Adipose tissue (tissue), 3 donors: ENCODE data around the gene VPS13D. TPM values are rescaled to one million over a fixed set of nuclear protein-coding genes. Genes with fewer than 3 reads are reported as not detected.
A peak's percentile ranks its signal among the peaks of the same experiment; 100 is the strongest.
"Not testable (repeated sequence)": the region's sequence is repeated elsewhere in the genome, so short reads cannot be mapped to it uniquely, and the experiment has no call there.

ENCODE experiments used
- H3K27ac ChIP-seq: one replicate; pipeline ENCODE4 v1.5.1; 2013; ENCODE audit warnings: low read depth, low read length
- WGBS, 3 donors: extraction: QIAGEN DNeasy Blood & Tissue Kit; methylation state at CpG; one replicate each; pipeline ENCODE4 v1.1.7; 2013; 5-methylcytosine and 5-hydroxymethylcytosine counted together
- polyA plus RNA-seq, 3 donors: library from polyadenylated mRNA; stranded (reverse); fragments of 200-250 nt; gene quantifications; one replicate each; pipeline ENCODE4 v1.2.3, GENCODE V29; 2013
- donor health status: healthy with polysubstance abuse.
- donor health status: Bipolar disorder and iron deficiency.
- donor health status: healthy.

The VPS13D gene
- polyA plus RNA-seq, 3 donors, result 10.6 to 40.7 (median 23.4) TPM

GRCh38 chr1:12503709-12504108, 273.9 kb downstream of the VPS13D start:
- H3K27ac ChIP-seq, result no peak overlapping the region
- WGBS, 3 donors, result 78 to 90% (median 90%) methylated on average over 8 of the region's 8 CpGs

GRCh38 chr1:12504601-12505000, 274.8 kb downstream of the VPS13D start:
- 90 to 95% (median 94%) methylated on average over 11 of the region's 11 CpGs for WGBS, 3 donors

GRCh38 chr1:12505231-12505630, 275.4 kb downstream of the VPS13D start:
- WGBS, 3 donors, result 93 to 96% (median 95%) methylated on average over 10 of the region's 10 CpGs

More at GRCh38 chr1:12504601-12505000, 274.8 kb downstream of the VPS13D start:
- H3K27ac ChIP-seq, result no peak overlapping the region

DNA sequence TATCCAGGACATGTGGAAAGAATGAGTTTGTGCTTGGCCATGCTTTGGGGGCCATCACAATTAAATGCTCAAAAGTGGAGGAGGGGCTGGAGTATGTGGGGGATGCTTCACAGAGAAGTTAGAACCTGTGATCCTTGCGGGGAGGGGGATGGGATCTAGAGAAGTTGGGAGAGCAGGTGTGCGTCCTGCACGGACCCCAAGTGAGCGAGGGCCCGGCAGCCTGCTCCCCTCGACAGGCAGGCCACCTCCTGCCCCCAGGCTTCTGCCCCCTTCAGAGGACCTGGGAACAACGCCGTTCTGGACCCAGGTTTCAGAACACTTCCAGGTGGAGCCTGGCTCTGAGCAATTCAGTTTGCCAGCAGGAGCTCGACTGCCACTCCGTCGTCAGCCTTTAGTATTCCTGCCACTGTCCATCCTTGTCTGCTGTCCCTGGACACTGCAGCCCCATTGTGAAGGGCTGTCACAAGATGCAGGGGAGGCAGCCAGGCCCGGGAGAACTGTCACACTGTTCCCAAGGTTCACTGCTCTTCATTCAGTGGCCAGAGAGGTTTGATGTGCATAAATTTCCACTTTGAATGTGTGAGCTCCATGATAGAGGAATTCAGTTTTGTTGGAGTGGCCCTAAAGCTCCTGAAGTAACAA, 275.9 kb downstream of the VPS13D start:
- H3K27ac ChIP-seq, result no peak overlapping the region
- 92 to 94% (median 94%) methylated on average over 12 of the region's 12 CpGs for WGBS, 3 donors

More at GRCh38 chr1:12505231-12505630, 275.4 kb downstream of the VPS13D start:
- H3K27ac ChIP-seq, result no peak overlapping the region

- 95 to 96% (median 96%) methylated on average over 28 of the region's 28 CpGs for WGBS, 3 donors
- no peak overlapping the region for H3K27ac ChIP-seq
Measured at GRCh38 chr1:12506281-12507280, 276.8 kb downstream of the VPS13D start.

DNA sequence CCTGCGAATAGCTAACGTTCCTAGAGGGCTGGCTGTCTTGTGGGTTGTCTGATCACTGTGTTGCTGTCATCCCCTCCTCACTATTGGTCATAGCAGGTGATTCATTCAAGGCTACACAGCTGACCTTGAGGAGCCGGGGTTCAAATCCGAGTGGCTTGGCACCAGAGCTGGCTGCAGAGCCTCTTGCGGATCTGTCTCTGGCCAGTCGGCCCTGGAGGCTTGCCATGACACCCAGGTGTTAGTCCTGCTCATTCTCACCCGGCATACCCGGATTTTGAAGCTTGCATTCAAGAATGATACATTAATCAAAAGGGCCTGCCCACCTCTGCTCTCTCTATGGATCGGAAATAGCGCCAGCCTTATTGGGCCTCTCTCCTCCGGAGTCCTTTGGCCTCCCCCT, 277.8 kb downstream of the VPS13D start:
- 68 to 93% (median 90%) methylated on average over 11 of the region's 11 CpGs for WGBS, 3 donors
- no peak overlapping the region for H3K27ac ChIP-seq

DNA sequence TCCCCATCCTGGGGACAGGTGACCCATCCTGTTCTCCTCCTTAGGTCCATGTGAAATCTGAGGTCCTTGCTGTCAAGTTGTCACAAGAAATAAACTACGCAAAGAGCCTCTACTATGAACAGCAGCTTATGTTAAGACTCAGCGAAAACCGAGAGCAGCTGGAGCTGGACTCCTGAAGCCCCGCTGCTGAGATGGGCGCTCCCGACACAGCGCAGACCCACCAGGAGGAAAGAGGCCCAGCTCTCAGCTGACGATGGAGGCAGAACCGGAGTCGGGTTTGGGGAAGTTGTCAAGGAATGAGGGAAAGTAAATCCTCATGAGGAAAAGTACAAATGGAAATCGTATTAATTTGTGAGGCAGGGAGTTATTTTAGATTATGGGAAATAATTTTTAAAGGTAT, 279.0 kb downstream of the VPS13D start:
- 92 to 94% (median 93%) methylated on average over 11 of the region's 11 CpGs for WGBS, 3 donors
- no peak overlapping the region for H3K27ac ChIP-seq

DNA sequence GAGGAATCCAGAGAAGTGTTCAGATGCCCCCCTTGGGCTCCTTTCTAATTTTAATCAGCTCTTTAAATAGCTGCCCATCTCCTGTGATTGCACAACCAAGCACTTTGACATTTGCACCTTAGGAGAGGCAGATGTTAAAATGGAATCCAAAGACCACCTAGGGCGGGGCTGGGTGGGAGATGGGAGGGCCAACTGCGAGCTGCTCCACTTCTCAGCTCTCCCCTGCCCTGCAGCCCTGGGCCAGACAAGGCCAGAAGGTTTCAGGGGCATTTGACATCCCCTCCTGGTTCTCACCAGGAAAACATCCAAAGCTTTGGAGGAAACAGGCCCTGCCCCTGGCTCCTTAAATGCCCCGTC, 281.3 kb downstream of the VPS13D start:
- 80 to 87% (median 84%) methylated on average over 3 of the region's 3 CpGs for WGBS, 3 donors
- H3K27ac ChIP-seq, result no peak overlapping the region

DNA sequence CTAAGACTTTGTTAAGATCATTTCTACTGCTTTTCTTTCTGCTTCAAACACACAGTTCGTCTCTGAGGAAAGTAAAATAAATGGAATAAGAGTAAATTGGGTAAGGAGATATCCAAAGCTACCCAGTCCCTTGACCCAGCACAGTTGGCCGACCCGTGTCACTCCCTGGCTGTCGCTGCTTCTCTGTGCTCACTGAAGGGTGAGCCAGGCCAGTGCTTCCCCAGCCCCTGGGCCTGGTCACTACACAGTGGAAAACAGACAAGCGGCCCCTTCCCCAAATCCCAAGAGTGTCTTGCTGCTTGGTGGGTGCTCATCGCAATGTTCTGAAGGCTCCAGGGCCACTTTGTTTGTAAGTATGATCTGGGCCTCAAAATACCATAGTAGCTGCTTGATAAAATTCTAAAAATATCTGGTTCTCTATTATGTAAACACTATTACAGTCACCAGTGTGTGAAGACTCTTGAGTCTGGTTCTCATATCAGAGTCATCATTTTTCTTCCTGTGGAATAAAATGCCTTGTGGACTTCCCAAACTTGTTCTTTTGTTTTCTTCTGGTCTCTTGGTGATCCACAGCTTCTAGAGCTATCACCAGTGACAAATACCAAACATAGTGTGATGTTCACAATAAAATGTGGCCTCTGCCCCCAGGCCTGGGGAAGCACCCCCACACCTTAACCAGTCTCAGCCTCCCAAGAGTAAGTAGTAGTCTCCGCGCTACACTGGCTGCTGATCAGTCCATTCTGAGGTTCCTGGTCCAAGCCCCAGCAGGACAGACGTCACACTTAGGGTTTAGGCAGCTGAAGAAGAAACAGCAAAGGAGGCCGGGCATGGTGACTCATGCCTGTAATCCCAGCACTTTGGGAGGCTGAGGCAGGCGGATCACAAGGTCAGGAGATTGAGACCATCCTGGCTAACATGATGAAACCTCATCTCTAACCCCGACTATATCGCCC, 282.0 kb downstream of the VPS13D start:
- H3K27ac ChIP-seq, result peak overlapping the region; percentile 45
- 87 to 94% (median 89%) methylated on average over 13 of the region's 13 CpGs for WGBS, 3 donors

GRCh38 chr1:12513181-12513580, 283.4 kb downstream of the VPS13D start:
- 95 to 98% (median 97%) methylated on average over 10 of the region's 10 CpGs for WGBS, 3 donors
- H3K27ac ChIP-seq, result no peak overlapping the region

DNA sequence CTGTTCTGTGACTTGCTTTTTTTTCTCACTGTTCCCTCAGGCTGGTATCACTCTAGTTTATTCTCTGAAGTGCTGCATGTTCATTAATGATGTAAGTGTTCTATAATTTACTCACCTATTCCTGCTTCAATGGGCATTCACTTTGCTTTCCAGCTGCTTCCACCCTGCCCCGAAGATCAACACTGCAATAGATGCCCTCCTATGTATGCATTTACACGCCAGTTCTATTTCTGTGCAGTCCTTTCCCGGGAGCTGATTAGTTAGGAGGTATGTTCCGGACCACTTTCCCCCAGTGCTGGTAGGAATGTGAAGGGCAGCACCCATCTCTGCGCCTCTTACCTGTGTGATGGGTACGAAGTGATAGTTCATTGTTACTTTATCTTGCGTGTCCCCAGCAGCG, 284.8 kb downstream of the VPS13D start:
- H3K27ac ChIP-seq, result no peak overlapping the region
- 94 to 95% (median 94%) methylated on average over 8 of the region's 8 CpGs for WGBS, 3 donors

- H3K27ac ChIP-seq, result no peak overlapping the region
- WGBS, 3 donors, result 95 to 99% (median 98%) methylated on average over 5 of the region's 5 CpGs
Measured at GRCh38 chr1:12515234-12515633, 285.4 kb downstream of the VPS13D start.

- H3K27ac ChIP-seq, result no peak overlapping the region
- 98 to 99% (median 98%) methylated on average over 13 of the region's 13 CpGs for WGBS, 3 donors
Measured at GRCh38 chr1:12516741-12517140, 286.9 kb downstream of the VPS13D start.

DNA sequence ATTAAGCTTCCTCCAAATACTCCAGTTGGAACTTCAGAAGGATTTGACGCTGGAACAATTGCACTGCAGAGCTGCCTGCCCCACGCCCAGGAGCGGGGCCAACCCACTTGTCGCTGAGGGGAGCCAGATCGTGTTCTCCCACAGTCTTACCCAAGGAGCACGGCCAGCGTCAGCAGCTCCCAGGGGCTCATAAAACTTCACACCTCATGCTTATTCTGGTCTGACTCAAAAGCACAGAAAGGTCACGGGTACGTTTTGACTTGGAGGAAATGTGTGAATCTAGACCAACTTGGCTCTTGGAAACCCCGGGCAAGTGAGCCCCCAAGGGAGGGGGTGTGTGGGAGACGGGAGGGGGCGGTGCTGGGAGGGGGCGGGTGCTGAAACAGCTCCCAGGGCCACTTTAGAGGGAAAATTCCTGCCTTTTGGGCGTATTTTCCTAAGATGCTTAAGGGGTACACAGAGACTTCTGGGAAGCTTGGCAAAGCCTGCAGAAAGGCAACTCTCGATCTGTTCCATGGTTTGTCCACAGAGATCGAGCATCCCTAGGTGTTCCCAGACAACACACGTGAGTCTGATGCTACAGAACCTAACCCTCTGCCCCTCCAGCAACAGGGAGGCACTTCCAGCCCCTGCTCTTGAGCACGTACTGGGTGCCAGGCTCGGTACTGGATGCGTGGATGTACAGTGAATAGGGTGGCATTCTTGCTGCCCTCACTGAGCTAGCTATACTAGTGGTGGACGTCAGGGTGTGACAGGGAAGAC, 289.3 kb downstream of the VPS13D start:
- 44 to 60% (median 47%) methylated on average over 21 of the region's 21 CpGs for WGBS, 3 donors
- H3K27ac ChIP-seq, result no peak overlapping the region

GRCh38 chr1:12519693-12520364, 290.0 kb downstream of the VPS13D start:
- WGBS, 3 donors, result 87 to 89% (median 87%) methylated on average over 11 of the region's 11 CpGs
- H3K27ac ChIP-seq, result no peak overlapping the region

DNA sequence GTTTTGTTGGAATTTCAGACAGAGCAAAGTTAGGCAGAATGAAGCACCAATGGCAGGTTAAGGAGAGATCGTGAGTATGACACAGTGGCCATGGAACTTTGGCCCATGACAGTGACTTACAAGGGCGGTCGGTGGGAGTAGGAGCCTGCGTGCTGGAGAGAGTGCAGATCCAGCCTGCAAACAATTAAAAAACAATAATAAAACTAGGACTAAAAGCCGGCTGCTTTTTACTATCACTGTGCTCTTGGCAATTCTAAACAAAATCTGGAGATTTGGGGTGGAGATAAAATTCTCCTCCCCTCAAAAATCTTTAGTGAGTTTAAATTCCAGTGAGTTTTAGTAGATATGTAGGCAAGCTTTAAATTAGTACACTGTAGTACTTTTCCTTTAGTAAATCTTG, 291.3 kb downstream of the VPS13D start:
- no peak overlapping the region for H3K27ac ChIP-seq
- 58 to 81% (median 76%) methylated on average over 5 of the region's 5 CpGs for WGBS, 3 donors

GRCh38 chr1:12522780-12523179, 292.9 kb downstream of the VPS13D start:
- 96 to 99% (median 99%) methylated on average over 9 of the region's 9 CpGs for WGBS, 3 donors
- not testable (repeated sequence) for H3K27ac ChIP-seq
